ENCODE measurements around the gene AAK1. TPM values are rescaled to one million over a fixed set of nuclear protein-coding genes. Genes with fewer than 3 reads are reported as not detected.

AAK1 gene
- total and polyA plus RNA-seq, 2 experiments from 2014 or later, result 39.0 to 52.4 TPM

DNA sequence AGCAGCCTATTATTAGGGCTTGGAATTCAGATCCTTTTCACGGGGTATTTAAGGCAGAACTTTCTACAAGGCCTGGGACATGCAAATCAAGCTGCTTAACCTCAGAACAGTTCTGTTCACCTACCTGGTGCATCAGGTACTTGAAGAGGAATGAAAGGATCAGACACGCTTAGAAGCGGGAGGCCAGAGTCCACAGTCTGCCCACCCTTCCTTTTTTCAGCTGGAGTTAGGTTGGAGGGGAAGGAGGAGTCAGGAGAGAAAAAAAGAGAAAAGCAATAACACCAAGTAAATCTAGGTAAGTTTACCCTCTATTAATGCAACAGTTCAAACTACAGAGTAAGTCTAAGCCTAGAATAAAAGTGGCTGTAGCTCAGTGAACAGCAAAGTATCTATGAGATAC, 147.7 kb downstream of the AAK1 start:
- Histone ChIP-seq H3K27ac (ENCODE audit: low read depth) (no peak overlapping the region), H3K9me2 (ENCODE audit: insufficient read depth) (no peaks in the 10 kb centered on the region), H3K27me3 (ENCODE audit: insufficient read depth) (no peaks in the 10 kb centered on the region), H2AFZ (no peak overlapping the region), H3K79me2 (replicated peaks; ENCODE audit: insufficient read depth) (no peaks in the 10 kb centered on the region), H3K4me2 (no peak overlapping the region), H3K4me3 (no peak overlapping the region), H4K20me1 (replicated peaks; ENCODE audit: insufficient read depth) (no peaks in the 10 kb centered on the region), H3F3A (replicated peaks; ENCODE audit: low read depth) (0 out of 2 replicates have a peak, but pooled peaks cover 5% of the 10 kb centered on the region), H3K36me3 (ENCODE audit: insufficient read depth) (no peaks in the 10 kb centered on the region), H3K4me1 (ENCODE audit: insufficient read depth) (peaks cover 6% of the 10 kb centered on the region; the same call in 1 of the 2 replicates)
- H3K27me3 Mint-ChIP-seq (ENCODE audit: insufficient read depth, low read depth, poor library complexity), result peaks cover 2% of the 10 kb centered on the region
- TF ChIP-seq, protein P1, sequence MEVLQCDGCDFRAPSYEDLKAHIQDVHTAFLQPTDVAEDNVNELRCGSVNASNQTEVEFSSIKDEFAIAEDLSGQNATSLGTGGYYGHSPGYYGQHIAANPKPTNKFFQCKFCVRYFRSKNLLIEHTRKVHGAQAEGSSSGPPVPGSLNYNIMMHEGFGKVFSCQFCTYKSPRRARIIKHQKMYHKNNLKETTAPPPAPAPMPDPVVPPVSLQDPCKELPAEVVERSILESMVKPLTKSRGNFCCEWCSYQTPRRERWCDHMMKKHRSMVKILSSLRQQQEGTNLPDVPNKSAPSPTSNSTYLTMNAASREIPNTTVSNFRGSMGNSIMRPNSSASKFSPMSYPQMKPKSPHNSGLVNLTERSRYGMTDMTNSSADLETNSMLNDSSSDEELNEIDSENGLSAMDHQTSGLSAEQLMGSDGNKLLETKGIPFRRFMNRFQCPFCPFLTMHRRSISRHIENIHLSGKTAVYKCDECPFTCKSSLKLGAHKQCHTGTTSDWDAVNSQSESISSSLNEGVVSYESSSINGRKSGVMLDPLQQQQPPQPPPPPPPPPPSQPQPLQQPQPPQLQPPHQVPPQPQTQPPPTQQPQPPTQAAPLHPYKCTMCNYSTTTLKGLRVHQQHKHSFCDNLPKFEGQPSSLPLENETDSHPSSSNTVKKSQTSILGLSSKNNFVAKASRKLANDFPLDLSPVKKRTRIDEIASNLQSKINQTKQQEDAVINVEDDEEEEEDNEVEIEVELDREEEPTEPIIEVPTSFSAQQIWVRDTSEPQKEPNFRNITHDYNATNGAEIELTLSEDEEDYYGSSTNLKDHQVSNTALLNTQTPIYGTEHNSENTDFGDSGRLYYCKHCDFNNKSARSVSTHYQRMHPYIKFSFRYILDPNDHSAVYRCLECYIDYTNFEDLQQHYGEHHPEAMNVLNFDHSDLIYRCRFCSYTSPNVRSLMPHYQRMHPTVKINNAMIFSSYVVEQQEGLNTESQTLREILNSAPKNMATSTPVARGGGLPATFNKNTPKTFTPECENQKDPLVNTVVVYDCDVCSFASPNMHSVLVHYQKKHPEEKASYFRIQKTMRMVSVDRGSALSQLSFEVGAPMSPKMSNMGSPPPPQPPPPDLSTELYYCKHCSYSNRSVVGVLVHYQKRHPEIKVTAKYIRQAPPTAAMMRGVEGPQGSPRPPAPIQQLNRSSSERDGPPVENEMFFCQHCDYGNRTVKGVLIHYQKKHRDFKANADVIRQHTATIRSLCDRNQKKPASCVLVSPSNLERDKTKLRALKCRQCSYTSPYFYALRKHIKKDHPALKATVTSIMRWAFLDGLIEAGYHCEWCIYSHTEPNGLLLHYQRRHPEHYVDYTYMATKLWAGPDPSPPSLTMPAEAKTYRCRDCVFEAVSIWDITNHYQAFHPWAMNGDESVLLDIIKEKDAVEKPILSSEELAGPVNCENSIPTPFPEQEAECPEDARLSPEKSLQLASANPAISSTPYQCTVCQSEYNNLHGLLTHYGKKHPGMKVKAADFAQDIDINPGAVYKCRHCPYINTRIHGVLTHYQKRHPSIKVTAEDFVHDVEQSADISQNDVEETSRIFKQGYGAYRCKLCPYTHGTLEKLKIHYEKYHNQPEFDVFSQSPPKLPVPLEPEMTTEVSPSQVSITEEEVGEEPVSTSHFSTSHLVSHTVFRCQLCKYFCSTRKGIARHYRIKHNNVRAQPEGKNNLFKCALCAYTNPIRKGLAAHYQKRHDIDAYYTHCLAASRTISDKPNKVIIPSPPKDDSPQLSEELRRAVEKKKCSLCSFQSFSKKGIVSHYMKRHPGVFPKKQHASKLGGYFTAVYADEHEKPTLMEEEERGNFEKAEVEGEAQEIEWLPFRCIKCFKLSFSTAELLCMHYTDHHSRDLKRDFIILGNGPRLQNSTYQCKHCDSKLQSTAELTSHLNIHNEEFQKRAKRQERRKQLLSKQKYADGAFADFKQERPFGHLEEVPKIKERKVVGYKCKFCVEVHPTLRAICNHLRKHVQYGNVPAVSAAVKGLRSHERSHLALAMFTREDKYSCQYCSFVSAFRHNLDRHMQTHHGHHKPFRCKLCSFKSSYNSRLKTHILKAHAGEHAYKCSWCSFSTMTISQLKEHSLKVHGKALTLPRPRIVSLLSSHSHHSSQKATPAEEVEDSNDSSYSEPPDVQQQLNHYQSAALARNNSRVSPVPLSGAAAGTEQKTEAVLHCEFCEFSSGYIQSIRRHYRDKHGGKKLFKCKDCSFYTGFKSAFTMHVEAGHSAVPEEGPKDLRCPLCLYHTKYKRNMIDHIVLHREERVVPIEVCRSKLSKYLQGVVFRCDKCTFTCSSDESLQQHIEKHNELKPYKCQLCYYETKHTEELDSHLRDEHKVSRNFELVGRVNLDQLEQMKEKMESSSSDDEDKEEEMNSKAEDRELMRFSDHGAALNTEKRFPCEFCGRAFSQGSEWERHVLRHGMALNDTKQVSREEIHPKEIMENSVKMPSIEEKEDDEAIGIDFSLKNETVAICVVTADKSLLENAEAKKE (CRISPR knock-in tag; IDR thresholded peaks at IDR 0.05), result no peak
- TF ChIP-seq EZH2phosphoT487 (IDR thresholded peaks at IDR 0.05; ENCODE audit: unreplicated experiment), result no peak
- no peak for TF ChIP-seq ZNF114 (CRISPR knock-in tag; IDR thresholded peaks at IDR 0.05)
- no peak for TF ChIP-seq STAT1 (IDR thresholded peaks at IDR 0.05; ENCODE audit: unreplicated experiment)
- H3K4me1 Mint-ChIP-seq, result peaks cover 19% of the 10 kb centered on the region
- no peak for ATAC-seq
- H3K9me3 Mint-ChIP-seq, result no peaks in the 10 kb centered on the region
- no peak for DNase-seq (ENCODE audit: low spot score)
- no peaks in the 10 kb centered on the region for H3K36me3 Mint-ChIP-seq (ENCODE audit: low read depth)
- H3K27ac Mint-ChIP-seq, result peak overlapping the region; percentile 79; the same call in 1 of the 2 replicates
- H3K4me3 Mint-ChIP-seq, result no peak overlapping the region

DNA sequence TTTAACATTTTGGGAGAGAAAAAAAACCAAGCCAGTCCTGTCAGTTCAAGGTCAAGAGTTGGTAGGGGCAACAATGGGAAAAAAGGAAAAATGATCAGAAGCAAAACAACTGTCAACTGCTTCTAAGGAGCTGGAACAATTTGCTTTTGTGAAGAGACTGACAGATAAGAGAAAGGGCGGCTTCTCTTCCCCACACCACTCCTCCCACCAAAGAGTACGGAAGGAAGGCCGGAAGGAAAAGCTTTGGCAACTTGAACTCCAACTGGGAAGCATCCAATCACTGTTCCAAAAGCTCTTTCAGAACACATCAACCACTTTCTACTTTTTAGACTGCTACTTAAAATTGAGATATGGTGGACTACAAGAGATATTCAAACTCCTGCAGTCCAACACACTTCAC, 148.5 kb downstream of the AAK1 start:
- peak overlapping the region; percentile 2; the same call in 1 of the 2 replicates for H3K27ac ChIP-seq (ENCODE audit: low read depth)
- H3K9me2 ChIP-seq (ENCODE audit: insufficient read depth), result no peaks in the 10 kb centered on the region
- H3K4me1 Mint-ChIP-seq, result peaks cover 13% of the 10 kb centered on the region
- H4K20me1 ChIP-seq (replicated peaks; ENCODE audit: insufficient read depth), result no peaks in the 10 kb centered on the region
- no peaks in the 10 kb centered on the region for H3K36me3 ChIP-seq (ENCODE audit: insufficient read depth)
- DNase-seq (ENCODE audit: low spot score) (no peak), ATAC-seq (no peak)
- no peak overlapping the region for H3K4me2 ChIP-seq
- H3F3A ChIP-seq (replicated peaks; ENCODE audit: low read depth), result 0 out of 2 replicates have a peak, but pooled peaks cover 5% of the 10 kb centered on the region
- H3K4me1 ChIP-seq (ENCODE audit: insufficient read depth), result peaks cover 2% of the 10 kb centered on the region; the same call in 1 of the 2 replicates
- H3K36me3 Mint-ChIP-seq (ENCODE audit: low read depth), result no peaks in the 10 kb centered on the region
- no peaks in the 10 kb centered on the region for H3K9me3 Mint-ChIP-seq
- H3K27ac Mint-ChIP-seq, result no peak overlapping the region
- no peaks in the 10 kb centered on the region for H3K79me2 ChIP-seq (replicated peaks; ENCODE audit: insufficient read depth)
- no peak overlapping the region for H2AFZ ChIP-seq
- H3K4me3 ChIP-seq, result no peak overlapping the region
- no peaks in the 10 kb centered on the region for H3K27me3 Mint-ChIP-seq (ENCODE audit: insufficient read depth, low read depth, poor library complexity)
- no peak overlapping the region for H3K4me3 Mint-ChIP-seq
- H3K27me3 ChIP-seq (ENCODE audit: insufficient read depth), result no peaks in the 10 kb centered on the region
- TF ChIP-seq, protein P2, sequence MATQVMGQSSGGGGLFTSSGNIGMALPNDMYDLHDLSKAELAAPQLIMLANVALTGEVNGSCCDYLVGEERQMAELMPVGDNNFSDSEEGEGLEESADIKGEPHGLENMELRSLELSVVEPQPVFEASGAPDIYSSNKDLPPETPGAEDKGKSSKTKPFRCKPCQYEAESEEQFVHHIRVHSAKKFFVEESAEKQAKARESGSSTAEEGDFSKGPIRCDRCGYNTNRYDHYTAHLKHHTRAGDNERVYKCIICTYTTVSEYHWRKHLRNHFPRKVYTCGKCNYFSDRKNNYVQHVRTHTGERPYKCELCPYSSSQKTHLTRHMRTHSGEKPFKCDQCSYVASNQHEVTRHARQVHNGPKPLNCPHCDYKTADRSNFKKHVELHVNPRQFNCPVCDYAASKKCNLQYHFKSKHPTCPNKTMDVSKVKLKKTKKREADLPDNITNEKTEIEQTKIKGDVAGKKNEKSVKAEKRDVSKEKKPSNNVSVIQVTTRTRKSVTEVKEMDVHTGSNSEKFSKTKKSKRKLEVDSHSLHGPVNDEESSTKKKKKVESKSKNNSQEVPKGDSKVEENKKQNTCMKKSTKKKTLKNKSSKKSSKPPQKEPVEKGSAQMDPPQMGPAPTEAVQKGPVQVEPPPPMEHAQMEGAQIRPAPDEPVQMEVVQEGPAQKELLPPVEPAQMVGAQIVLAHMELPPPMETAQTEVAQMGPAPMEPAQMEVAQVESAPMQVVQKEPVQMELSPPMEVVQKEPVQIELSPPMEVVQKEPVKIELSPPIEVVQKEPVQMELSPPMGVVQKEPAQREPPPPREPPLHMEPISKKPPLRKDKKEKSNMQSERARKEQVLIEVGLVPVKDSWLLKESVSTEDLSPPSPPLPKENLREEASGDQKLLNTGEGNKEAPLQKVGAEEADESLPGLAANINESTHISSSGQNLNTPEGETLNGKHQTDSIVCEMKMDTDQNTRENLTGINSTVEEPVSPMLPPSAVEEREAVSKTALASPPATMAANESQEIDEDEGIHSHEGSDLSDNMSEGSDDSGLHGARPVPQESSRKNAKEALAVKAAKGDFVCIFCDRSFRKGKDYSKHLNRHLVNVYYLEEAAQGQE (IDR thresholded peaks at IDR 0.05; ENCODE audit: unreplicated experiment), result no peak

Data from GM23338 (cell line).